HEK293T (cell line): ENCODE data around the gene CCR7.

ENCODE experiments used
- CTCF ChIA-PET: fragments of 350-600 bp; formaldehyde crosslinking; extraction: SDS; loops from one replicate; lab custom pipeline; 2021; ENCODE audit warnings: antibody characterized with exemption, inconsistent platforms; lab: Yijun Ruan, JAX
- POLR2A ChIA-PET: fragments of 350-600 bp; formaldehyde crosslinking; extraction: SDS; loops from one replicate; lab custom pipeline; 2020; ENCODE audit warnings: antibody characterized with exemption, inconsistent platforms; lab: Yijun Ruan, JAX
- DNase-seq: peaks from one replicate; pipeline ENCODE4 v3.0.0; 2012; ENCODE audit warnings: mixed read lengths; ENCODE audit errors: extremely low spot score
- ARNT ChIP-seq: fragments of 450-650 bp; IDR thresholded peaks from 2 replicates; pipeline ENCODE4 v1.6.1; 2017; ENCODE audit warnings: mild to moderate bottlenecking
- BHLHE40 ChIP-seq: fragments of 450-650 bp; IDR thresholded peaks from 2 replicates; pipeline ENCODE4 v1.6.1; 2016; ENCODE audit warnings: mild to moderate bottlenecking, moderate library complexity, borderline replicate concordance
- CTBP1 ChIP-seq: fragments of 450-650 bp; IDR thresholded peaks from 2 replicates; pipeline ENCODE4 v1.6.1; 2016; ENCODE audit warnings: borderline replicate concordance
- ELF4 ChIP-seq: fragments of 450-650 bp; IDR thresholded peaks from 2 replicates; pipeline ENCODE4 v1.6.1; 2017; ENCODE audit warnings: antibody characterized with exemption
- FOXA1 ChIP-seq: fragments of 450-650 bp; IDR thresholded peaks from 2 replicates; pipeline ENCODE4 v1.6.1; 2016; ENCODE audit warnings: mild to moderate bottlenecking
- FOXK2 ChIP-seq: fragments of 450-650 bp; IDR thresholded peaks from 2 replicates; pipeline ENCODE4 v1.6.1; 2016; ENCODE audit warnings: mild to moderate bottlenecking
- FOXM1 ChIP-seq: fragments of 450-650 bp; IDR thresholded peaks from 2 replicates; pipeline ENCODE4 v1.6.1; 2017; ENCODE audit warnings: mild to moderate bottlenecking, borderline replicate concordance
- HDGF ChIP-seq: fragments of 450-650 bp; IDR thresholded peaks from 2 replicates; pipeline ENCODE4 v1.6.1; 2017; ENCODE audit warnings: antibody characterized with exemption, borderline replicate concordance
- L3MBTL2 ChIP-seq: fragments of 450-650 bp; conservative IDR thresholded peaks from 2 replicates; pipeline ENCODE4 v1.6.1; 2016; ENCODE audit warnings: mild to moderate bottlenecking
- LEF1 ChIP-seq: fragments of 450-650 bp; IDR thresholded peaks from 2 replicates; pipeline ENCODE4 v1.6.1; 2017; ENCODE audit warnings: mild to moderate bottlenecking, borderline replicate concordance
- NFRKB ChIP-seq: fragments of 450-650 bp; IDR thresholded peaks from 2 replicates; pipeline ENCODE4 v1.6.1; 2016; ENCODE audit warnings: mild to moderate bottlenecking, moderate library complexity
- SP1 ChIP-seq: fragments of 450-650 bp; IDR thresholded peaks from 2 replicates; pipeline ENCODE4 v1.6.1; 2017
- SUZ12 ChIP-seq: fragments of 450-650 bp; IDR thresholded peaks from 2 replicates; pipeline ENCODE4 v1.6.1; 2016; ENCODE audit warnings: mild to moderate bottlenecking
- TARDBP ChIP-seq: fragments of 450-650 bp; IDR thresholded peaks from 2 replicates; pipeline ENCODE4 v1.6.1; 2016
- ZNF384 ChIP-seq: fragments of 450-650 bp; IDR thresholded peaks from 2 replicates; pipeline ENCODE4 v1.6.1; 2016
- TF ChIP-seq, protein P1 (sequence below): fragments of 450-650 bp; IDR thresholded peaks from 2 replicates; pipeline ENCODE4 v1.6.1; 2016

CCR7 gene

DNA sequence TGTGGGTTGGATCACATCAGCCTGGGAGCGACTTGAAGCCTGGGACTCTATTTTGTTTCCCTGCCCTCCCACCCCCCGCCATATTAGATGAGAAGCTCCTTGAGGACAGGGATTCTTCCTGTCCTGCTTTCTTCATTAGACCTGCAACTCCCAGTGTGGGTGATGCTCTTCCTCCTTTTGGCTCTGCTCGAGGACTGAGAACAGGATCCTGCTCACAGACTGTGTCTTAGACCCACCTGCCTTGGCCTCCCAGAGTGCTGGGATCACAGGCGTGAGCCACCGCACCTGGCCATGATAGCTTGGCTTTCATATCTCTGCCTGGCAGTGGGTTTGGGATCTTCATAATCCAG lies 42.3 kb downstream of the CCR7 start:
- CTCF ChIA-PET: interaction anchor here (1.3 kb wide), 1 partner anchor 12 kb away, joined by 4 read pairs; no protein-coding TSS in a partner anchor
- POLR2A ChIA-PET: no interaction called here
- no peak for TF ChIP-seq FOXK2
- TF ChIP-seq L3MBTL2: no peak
- no peak for TF ChIP-seq ARNT
- no peak for TF ChIP-seq ELF4
- TF ChIP-seq SUZ12: no peak
- no peak for TF ChIP-seq HDGF
- TF ChIP-seq, protein P1, sequence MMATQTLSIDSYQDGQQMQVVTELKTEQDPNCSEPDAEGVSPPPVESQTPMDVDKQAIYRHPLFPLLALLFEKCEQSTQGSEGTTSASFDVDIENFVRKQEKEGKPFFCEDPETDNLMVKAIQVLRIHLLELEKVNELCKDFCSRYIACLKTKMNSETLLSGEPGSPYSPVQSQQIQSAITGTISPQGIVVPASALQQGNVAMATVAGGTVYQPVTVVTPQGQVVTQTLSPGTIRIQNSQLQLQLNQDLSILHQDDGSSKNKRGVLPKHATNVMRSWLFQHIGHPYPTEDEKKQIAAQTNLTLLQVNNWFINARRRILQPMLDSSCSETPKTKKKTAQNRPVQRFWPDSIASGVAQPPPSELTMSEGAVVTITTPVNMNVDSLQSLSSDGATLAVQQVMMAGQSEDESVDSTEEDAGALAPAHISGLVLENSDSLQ: no peak
- no peak for TF ChIP-seq SP1
- TF ChIP-seq BHLHE40: no peak
- TF ChIP-seq NFRKB: no peak
- no peak for TF ChIP-seq ZNF384
- no peak for TF ChIP-seq CTBP1
- no peak for TF ChIP-seq TARDBP
- TF ChIP-seq FOXM1: no peak
- no peak for TF ChIP-seq FOXA1
- TF ChIP-seq LEF1: no peak
- no peak for DNase-seq

DNA sequence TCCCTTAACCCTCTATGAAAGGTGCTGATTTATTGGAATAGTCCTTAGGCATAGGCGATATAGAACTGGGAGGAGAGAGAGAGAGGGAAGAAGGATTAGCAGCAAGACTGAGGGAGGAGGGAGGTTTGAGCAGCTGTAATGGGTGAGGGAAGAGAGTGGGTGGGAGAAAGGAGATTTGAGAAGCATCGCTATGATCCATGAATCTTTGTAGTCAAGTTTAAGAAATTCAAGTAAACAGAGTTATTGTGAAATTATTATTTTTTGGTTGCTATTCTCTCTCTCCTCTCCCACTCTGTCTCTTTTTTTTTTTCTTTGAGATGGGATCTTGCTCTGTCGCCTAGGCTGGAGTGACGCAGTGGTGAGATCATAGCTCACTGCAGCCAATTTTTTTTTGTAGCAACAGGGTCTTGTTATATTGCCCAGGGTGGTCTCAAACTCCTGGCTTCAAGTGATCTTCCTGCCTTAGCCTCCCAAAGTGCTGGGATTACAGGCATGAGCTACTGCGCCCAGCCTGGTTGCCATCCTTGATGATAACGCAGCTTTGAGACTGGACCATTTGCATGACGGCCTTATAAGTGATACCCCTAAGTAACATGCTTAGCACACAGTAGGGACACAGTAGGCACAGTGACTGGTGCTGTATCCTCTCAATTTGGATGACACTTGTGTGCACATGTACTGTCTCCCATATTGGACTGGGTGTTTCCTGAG lies 42.9 kb downstream of the CCR7 start:
- ChIA-PET POLR2A (no interaction called here), CTCF (interaction anchor here (1.3 kb wide), 1 partner anchor 12 kb away, joined by 4 read pairs; no protein-coding TSS in a partner anchor)
- TF ChIP-seq CTBP1 (no peak), FOXK2 (no peak)
- DNase-seq: no peak

DNA sequence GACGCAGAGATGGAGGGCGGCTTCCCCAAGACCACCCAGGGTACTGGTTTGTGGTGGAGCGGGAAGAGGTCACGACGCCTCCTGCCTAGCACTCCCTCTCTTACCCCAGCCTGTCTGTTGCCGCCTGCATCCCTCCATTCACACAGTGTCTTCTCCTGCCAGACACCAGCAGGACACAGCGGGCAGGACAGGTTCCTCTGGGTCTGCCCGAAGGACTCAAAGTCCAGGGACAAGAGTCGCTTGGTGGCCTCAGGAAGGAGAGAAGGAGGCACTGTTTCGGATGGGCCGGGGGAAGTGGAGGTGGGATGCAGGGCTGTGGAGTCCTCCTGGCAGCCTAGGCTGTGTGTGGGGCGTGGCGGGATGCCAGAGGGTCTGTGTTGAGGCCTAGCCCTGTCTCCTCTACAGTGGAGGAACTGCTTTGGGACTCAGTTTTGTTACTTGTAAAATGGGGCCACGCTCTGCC lies 44.2 kb downstream of the CCR7 start:
- ChIA-PET POLR2A (no interaction called here), CTCF (no interaction called here)
- DNase-seq: no peak
- no peak for TF ChIP-seq SP1
- TF ChIP-seq ELF4: no peak
- TF ChIP-seq ARNT: no peak
- TF ChIP-seq, protein P1: no peak
- no peak for TF ChIP-seq BHLHE40
- TF ChIP-seq NFRKB: no peak
- no peak for TF ChIP-seq L3MBTL2
- TF ChIP-seq FOXA1: no peak
- no peak for TF ChIP-seq TARDBP
- TF ChIP-seq HDGF: no peak
- no peak for TF ChIP-seq CTBP1
- TF ChIP-seq FOXK2: no peak
- no peak for TF ChIP-seq FOXM1

DNA sequence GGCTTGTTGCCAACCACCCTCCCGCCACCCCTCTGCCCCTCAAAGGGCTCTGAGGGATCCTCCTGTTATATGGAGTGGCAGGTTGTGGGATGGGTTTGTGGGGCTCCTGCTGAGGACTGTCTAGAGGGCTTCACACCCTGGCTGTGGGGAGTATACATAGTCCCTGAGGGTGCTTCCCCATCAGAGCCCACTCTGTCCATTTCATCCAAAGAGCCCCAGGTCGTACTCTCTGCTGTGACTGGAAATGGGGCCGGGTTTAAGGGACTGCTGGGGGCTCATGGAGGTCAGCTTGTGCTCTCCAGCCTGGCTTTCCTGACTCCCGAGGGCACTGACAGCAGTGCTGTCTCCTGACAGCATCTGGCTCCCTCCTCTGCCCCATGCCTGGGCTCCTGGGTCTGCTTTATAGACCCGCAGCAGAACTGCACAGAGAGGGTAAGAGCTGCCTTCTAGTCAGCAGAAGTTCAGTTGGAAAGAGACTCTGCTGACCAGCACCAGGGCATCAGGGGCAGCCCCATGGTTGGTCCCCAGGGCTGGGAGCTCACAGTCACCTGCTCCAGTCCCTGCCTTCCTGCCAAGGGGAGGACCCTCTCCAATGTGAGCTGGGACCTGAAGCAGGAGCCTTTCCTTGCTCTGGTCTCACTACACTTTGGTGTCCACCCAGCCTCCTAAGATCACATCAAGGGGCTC lies 46.0 kb downstream of the CCR7 start:
- DNase-seq: no peak
- no peak for TF ChIP-seq FOXA1
- POLR2A ChIA-PET: interaction anchor here (0.6 kb wide), 1 partner anchor 9 kb away, joined by 3 read pairs; no protein-coding TSS in a partner anchor
- CTCF ChIA-PET: no interaction called here

DNA sequence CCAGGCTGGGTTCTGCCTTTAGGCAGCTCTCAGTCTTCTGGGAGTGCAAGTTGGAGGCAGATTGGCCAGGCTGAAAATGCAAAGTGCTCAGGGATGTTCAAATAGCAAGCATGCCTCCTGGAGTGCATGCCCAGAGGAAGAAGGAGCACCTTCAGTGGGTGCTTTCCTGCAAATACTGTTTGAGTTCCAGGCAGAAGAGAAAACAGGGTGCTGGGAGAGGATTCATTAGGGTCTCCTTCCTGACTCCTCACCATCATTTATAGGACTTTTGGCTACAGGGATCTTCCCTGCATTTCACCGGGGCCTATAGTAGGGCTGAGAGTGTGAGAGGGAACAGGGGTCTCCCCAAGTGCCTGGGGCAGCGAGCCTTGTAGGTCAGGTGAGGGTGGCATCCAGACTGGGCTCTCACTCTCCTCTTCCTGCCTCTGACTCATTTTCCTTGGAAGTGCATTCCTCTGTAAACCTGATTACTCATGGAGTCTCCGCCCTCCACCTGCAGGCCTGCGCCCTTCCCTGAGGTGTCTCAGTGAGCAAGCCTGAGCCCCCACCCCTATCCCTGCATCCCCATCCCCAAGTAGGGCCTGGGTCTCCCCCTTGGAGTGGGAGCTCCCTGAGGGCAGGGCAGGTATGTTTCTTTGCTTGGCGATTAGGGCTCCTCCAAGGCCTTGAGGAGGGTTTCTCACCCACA lies 46.7 kb downstream of the CCR7 start:
- POLR2A ChIA-PET: no interaction called here
- TF ChIP-seq FOXA1: no peak
- TF ChIP-seq BHLHE40: no peak
- no peak for TF ChIP-seq CTBP1
- TF ChIP-seq LEF1: no peak
- no peak for TF ChIP-seq L3MBTL2
- TF ChIP-seq SUZ12: no peak
- TF ChIP-seq FOXK2: no peak
- TF ChIP-seq SP1: no peak
- TF ChIP-seq FOXM1: no peak
- TF ChIP-seq HDGF: no peak
- TF ChIP-seq, protein P1: no peak
- no peak for TF ChIP-seq ZNF384
- TF ChIP-seq ARNT: no peak
- CTCF ChIA-PET: interaction anchor here (0.6 kb wide), 1 partner anchor 77 kb away, joined by 3 read pairs; no protein-coding TSS in a partner anchor
- no peak for DNase-seq

DNA sequence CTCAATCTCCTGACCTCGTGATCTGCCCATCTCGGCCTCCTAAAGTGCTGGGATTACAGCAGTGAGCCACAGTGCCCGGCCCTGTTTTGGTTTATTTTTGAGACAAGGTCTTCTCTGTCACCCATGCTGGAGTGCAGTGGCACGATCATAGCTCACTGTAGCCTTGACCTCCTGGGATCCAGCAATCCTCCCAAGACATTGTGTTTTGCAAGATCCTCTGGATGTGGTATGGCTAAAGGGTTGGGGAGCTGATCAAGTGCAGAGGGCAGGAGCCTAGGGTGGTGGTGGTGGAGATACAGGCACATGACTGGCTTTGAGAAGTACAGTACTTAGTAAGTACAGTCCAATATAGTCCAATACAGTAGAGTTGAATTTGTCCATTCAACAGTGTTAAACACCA lies 47.3 kb downstream of the CCR7 start:
- no peak for DNase-seq
- ChIA-PET POLR2A (no interaction called here), CTCF (interaction anchor here (0.6 kb wide), 1 partner anchor 77 kb away, joined by 3 read pairs; no protein-coding TSS in a partner anchor)
- no peak for TF ChIP-seq LEF1
- TF ChIP-seq TARDBP: no peak
- no peak for TF ChIP-seq L3MBTL2
- TF ChIP-seq SP1: no peak
- TF ChIP-seq HDGF: no peak
- no peak for TF ChIP-seq BHLHE40
- TF ChIP-seq FOXA1: no peak
- TF ChIP-seq NFRKB: no peak
- no peak for TF ChIP-seq CTBP1
- TF ChIP-seq, protein P1: no peak
- TF ChIP-seq FOXM1: no peak
- TF ChIP-seq SUZ12: no peak
- no peak for TF ChIP-seq ELF4
